Keratinocyte (primary cell): Measurements from ENCODE around the gene SUPT6H. TPM values are rescaled to one million over a fixed set of nuclear protein-coding genes. Genes with fewer than 3 reads are reported as not detected.

Experiments
- DNase-seq: peaks from one replicate; pipeline ENCODE4 v3.0.0-alpha.2; 2011; ENCODE audit warnings: low read depth, missing footprints, low spot score
- FAIRE-seq: peaks from 2 replicates; lab custom pipeline; 2011; peaks lifted over from hg19 to GRCh38; lab: Jason Lieb, UNC
- H2AFZ ChIP-seq: 2 replicates; pipeline ENCODE4 v1.6.0; 2012; ENCODE audit warnings: low read length, control low read depth, inconsistent platforms; ENCODE audit not compliant: control insufficient read depth
- H3K27ac ChIP-seq: 2 replicates; pipeline ENCODE4 v1.5.1; 2011; ENCODE audit warnings: low read length; ENCODE audit not compliant: control insufficient read depth, insufficient read depth
- H3K27me3 ChIP-seq: 3 replicates; pipeline ENCODE4 v1.6.0; 2011; ENCODE audit warnings: low read length; ENCODE audit not compliant: control insufficient read depth, insufficient read depth; ENCODE audit errors: extremely low read depth
- H3K36me3 ChIP-seq, 2 experiments: 2 replicates in 1 of 2; 3 replicates in 1 of 2; pipeline ENCODE4 v1.5.1; 2011; ENCODE audit warnings: low read length in 2 of 2, mild to moderate bottlenecking in 1 of 2; ENCODE audit not compliant: control insufficient read depth in 2 of 2, insufficient read depth in 2 of 2; ENCODE audit errors: extremely low read depth in 1 of 2
- H3K4me1 ChIP-seq: 3 replicates; pipeline ENCODE4 v1.5.1; 2011; ENCODE audit warnings: low read length; ENCODE audit not compliant: control insufficient read depth, insufficient read depth; ENCODE audit errors: extremely low read depth
- H3K4me2 ChIP-seq: 3 replicates; pipeline ENCODE4 v1.6.0; 2011; ENCODE audit warnings: low read depth, low read length; ENCODE audit not compliant: control insufficient read depth, insufficient read depth; ENCODE audit errors: extremely low read depth
- H3K4me3 ChIP-seq, 3 experiments: fragments of 200-600 bp in 1 of 3; sonication (generic) in 1 of 3; 2 replicates in 2 of 3; 3 replicates in 1 of 3; pipeline ENCODE4 v1.5.1; 2011 to 2016; ENCODE audit warnings: low read length in 3 of 3, mild to moderate bottlenecking in 3 of 3, control low read depth in 2 of 3, inconsistent platforms in 1 of 3, low read depth in 1 of 3, mixed read lengths in 1 of 3, mixed run types in 1 of 3, moderate library complexity in 1 of 3; ENCODE audit not compliant: control insufficient read depth in 2 of 3, insufficient read depth in 2 of 3; ENCODE audit errors: extremely low read depth in 1 of 3
- H3K79me2 ChIP-seq: 2 replicates; pipeline ENCODE4 v1.6.0; 2012; ENCODE audit warnings: low read length; ENCODE audit not compliant: control insufficient read depth, insufficient read depth
- H3K9ac ChIP-seq: 3 replicates; pipeline ENCODE4 v1.6.0; 2011; ENCODE audit warnings: low read length; ENCODE audit not compliant: control insufficient read depth, insufficient read depth; ENCODE audit errors: extremely low read depth
- H3K9me1 ChIP-seq: 3 replicates; pipeline ENCODE4 v1.6.0; 2011; ENCODE audit warnings: low read length; ENCODE audit not compliant: control insufficient read depth, insufficient read depth; ENCODE audit errors: extremely low read depth
- H3K9me3 ChIP-seq: 2 replicates; pipeline ENCODE4 v1.5.1; 2012; ENCODE audit warnings: low read depth, low read length; ENCODE audit not compliant: control insufficient read depth
- H4K20me1 ChIP-seq: 3 replicates; pipeline ENCODE4 v1.6.0; 2011; ENCODE audit warnings: low read length; ENCODE audit not compliant: control insufficient read depth, insufficient read depth; ENCODE audit errors: extremely low read depth
- CTCF ChIP-seq, 3 experiments: IDR thresholded peaks in 1 of 3; conservative IDR thresholded peaks in 1 of 3; optimal IDR thresholded peaks in 1 of 3; 2 replicates in 2 of 3; 3 replicates in 1 of 3; pipeline versions ENCODE3 to v1.5.1; 2011; ENCODE audit warnings: low read length in 3 of 3, mild to moderate bottlenecking in 3 of 3, moderate library complexity in 2 of 3, control low read depth in 1 of 3, inconsistent platforms in 1 of 3; ENCODE audit not compliant: insufficient read depth in 2 of 3; ENCODE audit errors: extremely low read depth in 1 of 3
- EZH2 ChIP-seq: IDR thresholded peaks from one replicate; pipeline ENCODE4 v1.6.1; 2012; ENCODE audit warnings: inconsistent platforms, mild to moderate bottlenecking, low read length, moderate library complexity
- dilution Hi-C: fragments of 300-500 bp; cut with MboI; formaldehyde crosslinking; loops from one replicate; pipeline ENCODE4 v1.7.0; 2020; ENCODE audit warnings: low sequenced_read_pairs; ENCODE audit not compliant: extremely low pct_ligation_motif_present
- polyA plus RNA-seq, 5 experiments: library from polyadenylated mRNA; depleted of rRNA in 3 of 5; stranded (reverse) in 3 of 5; stranded (forward) in 1 of 5; unstranded in 1 of 5; fragments of >200 nt; gene quantifications; 1 replicate in 1 of 5; 2 replicates in 3 of 5; 3 replicates in 1 of 5; pipeline versions ENCODE4 v1.2.1 to v1.2.3, GENCODE V29; 2011 to 2012; ENCODE audit warnings: missing spikeins in 2 of 5, low read depth in 1 of 5, low replicate concordance in 1 of 5

The SUPT6H gene
- polyA plus RNA-seq, 1 donor (not counting 4 experiments of a cell fraction or from before 2014, with no cell fraction given), result 32.1 TPM

GRCh38 chr17:28729950-28730330 is 67.9 kb downstream of the SUPT6H start:
- peaks cover 5% of the 10 kb centered on the region for H4K20me1 ChIP-seq
- no peaks in the 10 kb centered on the region for H3K27me3 ChIP-seq
- no peak overlapping the region for H2AFZ ChIP-seq
- DNase-seq (no peak), FAIRE-seq (no peak)
- H3K9ac ChIP-seq, result no peak overlapping the region
- H3K27ac ChIP-seq, result no peak overlapping the region
- TF ChIP-seq EZH2 (no peak), CTCF (optimal IDR thresholded peaks at IDR 0.05 in 1 of 3, IDR thresholded peaks at IDR 0.05 in 1 of 3, conservative IDR thresholded peaks at IDR 0.05 in 1 of 3; ENCODE audit: extremely low read depth in 1 of 3, insufficient read depth in 2 of 3, low read length in 3 of 3) (no peak)
- no peak overlapping the region for H3K4me2 ChIP-seq
- no peak overlapping the region for H3K4me3 ChIP-seq
- dilution Hi-C loops, result no loop called here
- H3K36me3 ChIP-seq, result peaks cover 1 to 4% of the 10 kb centered on the region in 2 experiments
- no peaks in the 10 kb centered on the region for H3K79me2 ChIP-seq
- H3K9me1 ChIP-seq, result no peaks in the 10 kb centered on the region
- no peaks in the 10 kb centered on the region for H3K9me3 ChIP-seq
- peaks cover 27% of the 10 kb centered on the region for H3K4me1 ChIP-seq

- no peak overlapping the region for H3K9ac ChIP-seq
- no peak for DNase-seq
- dilution Hi-C loops, result no loop called here
These were observed 71.3 kb downstream of the SUPT6H start for GRCh38 chr17:28733346-28733745.

More at GRCh38 chr17:28733346-28733745, 71.3 kb downstream of the SUPT6H start:
- FAIRE-seq, result no peak
- Histone ChIP-seq H3K36me3 (no peaks in the 10 kb centered on the region), H3K4me3 (no peak overlapping the region), H2AFZ (no peak overlapping the region), H3K9me3 (no peaks in the 10 kb centered on the region), H3K27ac (no peak overlapping the region), H3K4me1 (peaks cover 13% of the 10 kb centered on the region), H3K79me2 (no peaks in the 10 kb centered on the region), H3K4me2 (no peak overlapping the region), H3K9me1 (no peaks in the 10 kb centered on the region), H4K20me1 (no peaks in the 10 kb centered on the region), H3K27me3 (no peaks in the 10 kb centered on the region)
- TF ChIP-seq CTCF (optimal IDR thresholded peaks at IDR 0.05 in 1 of 3, IDR thresholded peaks at IDR 0.05 in 1 of 3, conservative IDR thresholded peaks at IDR 0.05 in 1 of 3; ENCODE audit: extremely low read depth in 1 of 3, insufficient read depth in 2 of 3, low read length in 3 of 3) (no peak), EZH2 (no peak)
